Measurements from ENCODE around the gene DMRTC2.
A peak's percentile ranks its signal among the peaks of the same experiment; 100 is the strongest.

DMRTC2 gene

GRCh38 chr19:41886761-41887710 is 42.2 kb downstream of the DMRTC2 start:
- Mint-ChIP-seq H3K27me3 (no peaks in the 10 kb centered on the region), H3K36me3 (peaks cover 22% of the 10 kb centered on the region), H3K4me1 (peaks cover 62% of the 10 kb centered on the region), H3K4me3 (peak overlapping the region; percentile 69), H3K9me3 (no peaks in the 10 kb centered on the region), H3K27ac (peak overlapping the region; percentile 77)
- ATAC-seq: peak; percentile 5

GRCh38 chr19:41887711-41888382 is 43.0 kb downstream of the DMRTC2 start:
- peak; percentile 35 for ATAC-seq
- peak overlapping the region; percentile 69 for H3K4me3 Mint-ChIP-seq
- no peaks in the 10 kb centered on the region for H3K27me3 Mint-ChIP-seq
- peaks cover 54% of the 10 kb centered on the region for H3K4me1 Mint-ChIP-seq
- H3K27ac Mint-ChIP-seq: peak overlapping the region; percentile 77
- H3K9me3 Mint-ChIP-seq: no peaks in the 10 kb centered on the region
- peaks cover 22% of the 10 kb centered on the region for H3K36me3 Mint-ChIP-seq

GRCh38 chr19:41888926-41889325 is 44.1 kb downstream of the DMRTC2 start:
- Mint-ChIP-seq H3K36me3 (peaks cover 23% of the 10 kb centered on the region), H3K9me3 (no peaks in the 10 kb centered on the region), H3K27me3 (no peaks in the 10 kb centered on the region)

GRCh38 chr19:41889896-41890295 is 45.1 kb downstream of the DMRTC2 start:
- Mint-ChIP-seq H3K4me3 (no peak overlapping the region), H3K27ac (peak overlapping the region; percentile 23), H3K27me3 (no peaks in the 10 kb centered on the region), H3K36me3 (peaks cover 30% of the 10 kb centered on the region), H3K9me3 (no peaks in the 10 kb centered on the region), H3K4me1 (peaks cover 60% of the 10 kb centered on the region)
- no peak for ATAC-seq

More at GRCh38 chr19:41888926-41889325, 44.1 kb downstream of the DMRTC2 start:
- Mint-ChIP-seq H3K4me1 (peaks cover 58% of the 10 kb centered on the region), H3K27ac (peak overlapping the region; percentile 77), H3K4me3 (no peak overlapping the region)
- no peak for ATAC-seq

GRCh38 chr19:41890936-41891335 is 46.1 kb downstream of the DMRTC2 start:
- H3K27me3 Mint-ChIP-seq: no peaks in the 10 kb centered on the region
- no peak overlapping the region for H3K27ac Mint-ChIP-seq
- ATAC-seq: no peak
- H3K9me3 Mint-ChIP-seq: no peaks in the 10 kb centered on the region
- H3K36me3 Mint-ChIP-seq: peaks cover 38% of the 10 kb centered on the region
- H3K4me3 Mint-ChIP-seq: no peak overlapping the region
- peaks cover 57% of the 10 kb centered on the region for H3K4me1 Mint-ChIP-seq

GRCh38 chr19:41892173-41892902 is 47.5 kb downstream of the DMRTC2 start:
- Mint-ChIP-seq H3K27ac (no peak overlapping the region), H3K36me3 (peaks cover 51% of the 10 kb centered on the region), H3K4me3 (no peak overlapping the region)

GRCh38 chr19:41893899-41894298 is 49.1 kb downstream of the DMRTC2 start:
- Mint-ChIP-seq H3K27me3 (no peaks in the 10 kb centered on the region), H3K27ac (peak overlapping the region; percentile 77), H3K36me3 (peaks cover 60% of the 10 kb centered on the region), H3K9me3 (no peaks in the 10 kb centered on the region), H3K4me3 (no peak overlapping the region), H3K4me1 (peaks cover 48% of the 10 kb centered on the region)
- peak; percentile 18 for ATAC-seq

More at GRCh38 chr19:41892173-41892902, 47.5 kb downstream of the DMRTC2 start:
- Mint-ChIP-seq H3K4me1 (peaks cover 51% of the 10 kb centered on the region), H3K27me3 (no peaks in the 10 kb centered on the region), H3K9me3 (no peaks in the 10 kb centered on the region)
- no peak for ATAC-seq

- no peaks in the 10 kb centered on the region for H3K27me3 Mint-ChIP-seq
- H3K27ac Mint-ChIP-seq: peak overlapping the region; percentile 77
- H3K36me3 Mint-ChIP-seq: peaks cover 60% of the 10 kb centered on the region
- H3K4me1 Mint-ChIP-seq: peaks cover 52% of the 10 kb centered on the region
- peak; percentile 68 for ATAC-seq
- H3K4me3 Mint-ChIP-seq: no peak overlapping the region
- H3K9me3 Mint-ChIP-seq: no peaks in the 10 kb centered on the region
These were observed 49.5 kb downstream of the DMRTC2 start for GRCh38 chr19:41894350-41894749.

GRCh38 chr19:41895745-41896580 is 51.1 kb downstream of the DMRTC2 start:
- H3K4me3 Mint-ChIP-seq: no peak overlapping the region
- H3K27ac Mint-ChIP-seq: peak overlapping the region; percentile 78
- peaks cover 46% of the 10 kb centered on the region for H3K4me1 Mint-ChIP-seq
- no peak for ATAC-seq
- no peaks in the 10 kb centered on the region for H3K27me3 Mint-ChIP-seq
- H3K36me3 Mint-ChIP-seq: peaks cover 56% of the 10 kb centered on the region
- no peaks in the 10 kb centered on the region for H3K9me3 Mint-ChIP-seq

GRCh38 chr19:41896581-41896942 is 51.7 kb downstream of the DMRTC2 start:
- Mint-ChIP-seq H3K36me3 (peaks cover 55% of the 10 kb centered on the region), H3K4me3 (no peak overlapping the region), H3K4me1 (peaks cover 43% of the 10 kb centered on the region), H3K27me3 (no peaks in the 10 kb centered on the region), H3K9me3 (no peaks in the 10 kb centered on the region), H3K27ac (peak overlapping the region; percentile 78)
- ATAC-seq: no peak

- no peak for ATAC-seq
- Mint-ChIP-seq H3K4me3 (no peak overlapping the region), H3K27me3 (no peaks in the 10 kb centered on the region), H3K27ac (peak overlapping the region; percentile 61), H3K4me1 (peaks cover 40% of the 10 kb centered on the region), H3K36me3 (peaks cover 59% of the 10 kb centered on the region), H3K9me3 (no peaks in the 10 kb centered on the region)
These were observed 52.3 kb downstream of the DMRTC2 start for GRCh38 chr19:41897181-41897580.

GRCh38 chr19:41897820-41898219 is 53.0 kb downstream of the DMRTC2 start:
- Mint-ChIP-seq H3K4me3 (no peak overlapping the region), H3K27ac (peak overlapping the region; percentile 61), H3K9me3 (no peaks in the 10 kb centered on the region), H3K27me3 (no peaks in the 10 kb centered on the region), H3K36me3 (peaks cover 65% of the 10 kb centered on the region), H3K4me1 (peaks cover 40% of the 10 kb centered on the region)
- ATAC-seq: no peak

GRCh38 chr19:41898235-41898634 is 53.4 kb downstream of the DMRTC2 start:
- ATAC-seq: no peak
- H3K4me1 Mint-ChIP-seq: peaks cover 40% of the 10 kb centered on the region
- no peaks in the 10 kb centered on the region for H3K27me3 Mint-ChIP-seq
- no peak overlapping the region for H3K4me3 Mint-ChIP-seq
- no peaks in the 10 kb centered on the region for H3K9me3 Mint-ChIP-seq
- H3K27ac Mint-ChIP-seq: peak overlapping the region; percentile 61
- H3K36me3 Mint-ChIP-seq: peaks cover 69% of the 10 kb centered on the region

Data from stimulated activated memory B cell treated with anti-CD40 and anti-IgM and Interleukin-4, amounts not matched to agents 10 μg/mL and 1 μg/mL and 100 μg/mL, for 72 hours (primary cell).